Activated CD8-positive, alpha-beta memory T cell treated with anti-CD3 and anti-CD28 coated beads, Interleukin-2, amount 10 ng/mL, durations not matched to agents 7 days and 5 days (primary cell): ENCODE results near the gene GOLGA8K. TPM values are rescaled to one million over a fixed set of nuclear protein-coding genes. Genes with fewer than 3 reads are reported as not detected.

Experiments
- total RNA-seq, 2 experiments: library from RNA; stranded (reverse); gene quantifications; one replicate each; pipeline ENCODE4 v1.2.3, GENCODE V29; 2021

Gene GOLGA8K
- total RNA-seq, 2 experiments from 2014 or later, result 0.68 to 1.5 TPM

Other genes starting within 250 kb of the GOLGA8K start
- gene GOLGA8O, start 52.3 kb upstream of the GOLGA8K start, total RNA-seq, result 1 to 10 TPM; 6.3 to 7.8 TPM
- 10 to 100 TPM; 15.6 to 22.9 TPM for gene GOLGA8N, start 190.2 kb upstream of the GOLGA8K start, total RNA-seq
- gene ARHGAP11A, start 212.2 kb upstream of the GOLGA8K start, total RNA-seq, result 100 to 1,000 TPM; 139 to 141 TPM
- gene SCG5, start 238.4 kb upstream of the GOLGA8K start, total RNA-seq, result 1 to 10 TPM; 3.5 to 4.3 TPM